ENCODE data around the gene TSPYL2. TPM values are rescaled to one million over a fixed set of nuclear protein-coding genes. Genes with fewer than 3 reads are reported as not detected.

Gene TSPYL2
- total and polyA plus RNA-seq, 2 of the 8 experiments (the other 6 are each of a cell fraction or from before 2014, with no cell fraction given) = 13.4 to 13.7 TPM

DNA sequence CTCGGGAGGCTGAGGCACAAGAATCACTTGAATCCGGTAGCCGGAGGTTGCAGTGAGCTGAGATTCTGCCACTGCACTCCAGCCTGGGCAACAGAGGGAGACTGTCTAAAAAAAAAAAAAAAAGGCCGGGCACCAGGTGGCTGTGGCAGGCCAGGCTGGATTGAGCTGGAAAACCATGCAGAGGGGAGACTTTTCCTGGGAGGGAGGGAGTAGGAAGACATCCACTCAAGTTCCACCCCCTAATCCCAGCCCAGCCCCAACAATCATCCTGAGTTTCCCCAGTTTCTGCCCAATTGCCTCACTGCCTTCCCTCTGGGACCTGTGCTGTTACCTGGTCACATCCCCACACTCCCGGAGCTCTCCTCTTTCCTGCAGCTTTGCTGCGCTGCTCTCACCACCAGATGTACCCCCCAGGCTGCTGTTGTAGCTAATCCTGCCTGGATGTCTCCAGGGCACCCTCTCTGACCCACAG is 9.0 kb upstream of the TSPYL2 start:
- H3K23me2 ChIP-seq (ENCODE audit: low read depth, low read length) = peaks cover 3% of the 10 kb centered on the region; the same call in 1 of the 2 replicates
- no peak overlapping the region for H3K9ac ChIP-seq (replicated peaks in 1 of 4; ENCODE audit: extremely low read depth in 1 of 4, low read depth in 3 of 4, low read length in 3 of 4)
- no peak overlapping the region for H3K14ac ChIP-seq (ENCODE audit: insufficient read length)
- ChIA-PET POLR2A (ENCODE audit: partially characterized antibody) (interaction anchor here (0.8 to 2.0 kb wide), 2 partner anchors 9 to 16 kb away, joined by 3 to 12 read pairs; partner anchors contain the start of gene TSPYL2), CTCF (ENCODE audit: partially characterized antibody) (interaction anchor here (0.8 to 1.4 kb wide), 3 partner anchors 13 to 18 kb away, joined by 3 to 4 read pairs (median 4); no protein-coding TSS in a partner anchor)
- peak overlapping the region in 1 of 2 experiments; percentile 7; a peak in 2 of 4 replicates for H3K4me2 ChIP-seq (ENCODE audit: insufficient read depth in 1 of 2, low read depth in 2 of 2, low read length in 2 of 2)
- no peak overlapping the region for H2BK12ac ChIP-seq (ENCODE audit: low read depth, low read length)
- H3K79me1 ChIP-seq (ENCODE audit: low read depth, low read length) = no peaks in the 10 kb centered on the region
- no peaks in the 10 kb centered on the region for H3K79me2 ChIP-seq (ENCODE audit: control insufficient read depth in 1 of 2, insufficient read depth in 2 of 2, low read length in 2 of 2)
- H3K9me3 ChIP-seq (ENCODE audit: insufficient read depth in 2 of 2, low read depth in 1 of 2, low read length in 1 of 2) = no peaks in the 10 kb centered on the region
- H3K18ac ChIP-seq (ENCODE audit: extremely low read depth, low read length) = no peak overlapping the region
- no peak overlapping the region for H3K4me3 ChIP-seq (ENCODE audit: extremely low read depth in 1 of 4, insufficient read depth in 2 of 4, low read depth in 3 of 4, low read length in 4 of 4)
- no peak overlapping the region for H4K5ac ChIP-seq (ENCODE audit: insufficient read length, low read depth, low read length)
- no peak overlapping the region for H2BK5ac ChIP-seq (ENCODE audit: low read depth, low read length)
- no peak overlapping the region for H3K4ac ChIP-seq (replicated peaks; ENCODE audit: insufficient read length, low read depth, low read length)
- no peak overlapping the region for H3K23ac ChIP-seq (ENCODE audit: insufficient read length)
- no peak overlapping the region for H2AFZ ChIP-seq (ENCODE audit: low read length)
- DNase-seq (ENCODE audit: low read depth in 1 of 2, low spot score in 2 of 2) (no peak), FAIRE-seq (no peak)
- no peak overlapping the region for H2BK20ac ChIP-seq (ENCODE audit: low read length)
- H4K20me1 ChIP-seq (replicated peaks in 1 of 2; ENCODE audit: control insufficient read depth in 1 of 2, insufficient read depth in 2 of 2, low read length in 2 of 2) = no peaks in the 10 kb centered on the region
- H2BK15ac ChIP-seq (ENCODE audit: low read length) = no peak overlapping the region
- no peak overlapping the region for H2BK120ac ChIP-seq (replicated peaks; ENCODE audit: low read depth, low read length)
- 72% methylated on average over 5 of the region's 6 CpGs; no CpG with 5 or more reads in 1 of the 2 experiments for WGBS, 2 experiments (ENCODE audit: extremely low coverage in 1 of 2, insufficient coverage in 1 of 2, insufficient read length in 1 of 2, insufficient replicate concordance in 2 of 2, low coverage in 1 of 2, low lambda C conversion rate in 2 of 2, missing lambda C conversion rate in 1 of 2)
- H3K56ac ChIP-seq (replicated peaks; ENCODE audit: insufficient read length, low read depth, low read length) = no peak overlapping the region
- no peak overlapping the region for H4K8ac ChIP-seq (ENCODE audit: extremely low read depth, insufficient read depth, low read length)
- no peak overlapping the region for H2AK5ac ChIP-seq (ENCODE audit: low read depth, low read length)
- H3K27me3 ChIP-seq (replicated peaks in 1 of 4; ENCODE audit: control insufficient read depth in 3 of 4, extremely low read depth in 1 of 4, insufficient read depth in 3 of 4, low read length in 3 of 4) = no peaks in the 10 kb centered on the region
- no peak overlapping the region for H4K91ac ChIP-seq (replicated peaks; ENCODE audit: insufficient read length, low read length)
- TF ChIP-seq JUN (IDR thresholded peaks at IDR 0.05; ENCODE audit: low read depth, low read length) (no peak), CBX8 (IDR thresholded peaks at IDR 0.05; ENCODE audit: borderline replicate concordance, low read depth, low read length) (no peak), CBX5 (IDR thresholded peaks at IDR 0.05; ENCODE audit: low read depth, low read length) (no peak), KDM1A (IDR thresholded peaks at IDR 0.05; ENCODE audit: borderline replicate concordance, low read length) (no peak), FOSL1 (IDR thresholded peaks at IDR 0.05; ENCODE audit: insufficient read depth, low read depth, low read length) (no peak), BCL11A (IDR thresholded peaks at IDR 0.05; ENCODE audit: low read depth in 2 of 2, low read length in 2 of 2) (no peak), HDAC6 (IDR thresholded peaks at IDR 0.05; ENCODE audit: low read depth, low read length) (no peak)
- H3K36me3 ChIP-seq (ENCODE audit: control insufficient read depth in 2 of 4, insufficient read depth in 4 of 4, low read length in 3 of 4) = no peaks in the 10 kb centered on the region
- H3K4me1 ChIP-seq (replicated peaks in 1 of 4; ENCODE audit: control insufficient read depth in 3 of 4, insufficient read depth in 4 of 4, low read length in 3 of 4) = peaks cover 0 to 5% (median 1%) of the 10 kb centered on the region in 4 experiments; a peak in 2 of 7 replicates
- H3K27ac ChIP-seq (ENCODE audit: low read depth, low read length) = no peak overlapping the region
